ENCODE results near the gene NKX3-2.

DNA sequence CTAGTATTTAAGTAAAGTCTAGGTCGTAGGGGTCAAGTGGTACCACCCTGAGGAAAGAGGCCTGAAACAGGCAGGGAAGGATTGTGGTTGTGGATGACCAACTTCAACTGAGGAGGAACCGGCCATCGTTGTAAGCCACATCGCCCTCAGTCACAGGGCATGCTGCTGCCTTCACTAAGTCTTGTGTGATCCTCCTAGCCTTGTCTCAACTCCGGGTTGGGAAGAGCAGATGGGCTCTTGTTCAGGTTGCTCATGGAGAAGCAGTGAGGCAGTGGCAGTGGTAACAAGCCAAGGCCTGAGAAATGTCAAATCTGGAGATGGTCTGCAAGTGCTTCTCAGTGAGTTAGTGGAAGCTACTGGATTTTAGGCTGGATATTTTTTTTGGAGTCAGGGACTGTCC is 22.8 kb upstream of the NKX3-2 start:
- TF ChIP-seq RAD51 (IDR thresholded peaks at IDR 0.05): no peak
- TF ChIP-seq, protein P1, sequence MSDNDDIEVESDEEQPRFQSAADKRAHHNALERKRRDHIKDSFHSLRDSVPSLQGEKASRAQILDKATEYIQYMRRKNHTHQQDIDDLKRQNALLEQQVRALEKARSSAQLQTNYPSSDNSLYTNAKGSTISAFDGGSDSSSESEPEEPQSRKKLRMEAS (IDR thresholded peaks at IDR 0.05; ENCODE audit: low read depth, low read length): no peak
- TF ChIP-seq EP300 (IDR thresholded peaks at IDR 0.05; ENCODE audit: borderline replicate concordance in 1 of 2, control insufficient read depth in 1 of 2, low read depth in 2 of 2, low read length in 2 of 2): no peak
- no peak for TF ChIP-seq POLR2AphosphoS5 (IDR thresholded peaks at IDR 0.05; ENCODE audit: low read length)
